IMR-90 (cell line): ENCODE measurements around the gene CP. TPM values are rescaled to one million over a fixed set of nuclear protein-coding genes. Genes with fewer than 3 reads are reported as not detected.

Experiments
- ATAC-seq: fragments of 200-7000 bp; cut with Tn5 transposase; 2 replicates; pipeline ENCODE4 v1.9.1; 2020; ENCODE audit warnings: low read depth, mild to moderate bottlenecking, moderate library complexity
- BruUV-seq: library from RNA; stranded (reverse); fragments of 400-500 nt; replicated peaks from 2 replicates; lab custom pipeline; 2021; lab: Mats Ljungman, UMichigan
- CTCF ChIA-PET: fragments of 300-600 bp; formaldehyde crosslinking; extraction: SDS; loops from one replicate; lab custom pipeline; 2021; ENCODE audit warnings: antibody characterized with exemption; lab: Yijun Ruan, JAX
- POLR2A ChIA-PET: fragments of 300-600 bp; sonication (Branson Sonifier 250); formaldehyde crosslinking; loops from one replicate; lab custom pipeline; 2022; ENCODE audit warnings: antibody characterized with exemption; ENCODE audit not compliant: unreplicated experiment; lab: Charles Lee
- DNase-seq: peaks from one replicate; pipeline ENCODE4 v3.0.0; 2013
- H2AFZ ChIP-seq: replicated peaks from 2 replicates; pipeline ENCODE3; 2013; ENCODE audit warnings: low read length, mild to moderate bottlenecking; ENCODE audit not compliant: poor library complexity
- H2AK5ac ChIP-seq: 2 replicates; pipeline ENCODE4 v1.6.1; 2013; ENCODE audit warnings: low read depth, low read length, inconsistent platforms
- H2AK9ac ChIP-seq: replicated peaks from 2 replicates; pipeline ENCODE3; 2013; ENCODE audit warnings: mild to moderate bottlenecking, low read depth, low read length, moderate library complexity; ENCODE audit not compliant: poor library complexity
- H2BK120ac ChIP-seq: 2 replicates; pipeline ENCODE4 v1.6.1; 2013; ENCODE audit warnings: low read depth, low read length, inconsistent platforms
- H2BK15ac ChIP-seq: 3 replicates; pipeline ENCODE4 v1.6.1; 2013; ENCODE audit warnings: low read depth, low read length, inconsistent platforms
- H2BK20ac ChIP-seq: 2 replicates; pipeline ENCODE4 v1.6.1; 2013; ENCODE audit warnings: low read depth, mild to moderate bottlenecking, inconsistent platforms, low read length, moderate library complexity
- H2BK5ac ChIP-seq: 2 replicates; pipeline ENCODE4 v1.6.1; 2013; ENCODE audit warnings: mild to moderate bottlenecking, low read depth, low read length, inconsistent platforms; ENCODE audit not compliant: poor library complexity, severe bottlenecking
- H3K14ac ChIP-seq: replicated peaks from 2 replicates; pipeline ENCODE4 v1.6.1; 2013; ENCODE audit warnings: low read depth, low read length, inconsistent platforms
- H3K18ac ChIP-seq: 2 replicates; pipeline ENCODE4 v1.6.1; 2013; ENCODE audit warnings: low read depth, low read length, control low read depth
- H3K23ac ChIP-seq: 2 replicates; pipeline ENCODE4 v1.6.1; 2013; ENCODE audit warnings: low read depth, low read length, inconsistent platforms
- H3K27ac ChIP-seq: 2 replicates; pipeline ENCODE4 v1.5.1; 2013; ENCODE audit warnings: mild to moderate bottlenecking, control low read depth, low read length; ENCODE audit not compliant: insufficient read depth
- H3K27me3 ChIP-seq: 2 replicates; pipeline ENCODE4 v1.6.1; 2013; ENCODE audit warnings: low read length; ENCODE audit not compliant: control insufficient read depth, insufficient read depth
- H3K36me3 ChIP-seq: 2 replicates; pipeline ENCODE4 v1.6.1; 2013; ENCODE audit warnings: low read length, mixed read lengths; ENCODE audit not compliant: control insufficient read depth, insufficient read depth
- H3K4ac ChIP-seq: 2 replicates; pipeline ENCODE4 v1.6.1; 2013; ENCODE audit warnings: low read depth, low read length, inconsistent platforms
- H3K4me1 ChIP-seq: 2 replicates; pipeline ENCODE4 v1.6.1; 2013; ENCODE audit warnings: low read length, mixed read lengths; ENCODE audit not compliant: control insufficient read depth, insufficient read depth
- H3K4me2 ChIP-seq: 2 replicates; pipeline ENCODE4 v1.6.1; 2013; ENCODE audit warnings: low read depth, mild to moderate bottlenecking, control low read depth, low read length, moderate library complexity
- H3K4me3 ChIP-seq: 2 replicates; pipeline ENCODE4 v1.5.1; 2013; ENCODE audit warnings: low read depth, mild to moderate bottlenecking, control low read depth, low read length, moderate library complexity; ENCODE audit not compliant: insufficient read depth
- H3K56ac ChIP-seq: 2 replicates; pipeline ENCODE4 v1.6.1; 2013; ENCODE audit warnings: low read length, inconsistent platforms; ENCODE audit not compliant: insufficient read depth; ENCODE audit errors: extremely low read depth
- H3K79me1 ChIP-seq, 2 experiments: 2 replicates each; pipeline ENCODE4 v1.6.1; 2013; ENCODE audit warnings: low read length in 2 of 2, inconsistent platforms in 1 of 2, low read depth in 1 of 2
- H3K9ac ChIP-seq: 2 replicates; pipeline ENCODE4 v1.6.1; 2013; ENCODE audit warnings: low read depth, low read length, control low read depth
- H3K9me1 ChIP-seq: 2 replicates; pipeline ENCODE4 v1.6.1; 2013; ENCODE audit warnings: low read length, inconsistent platforms; ENCODE audit not compliant: insufficient read depth
- H3K9me3 ChIP-seq: 2 replicates; pipeline ENCODE4 v1.6.1; 2013; ENCODE audit warnings: low read length; ENCODE audit not compliant: control insufficient read depth, insufficient read depth
- H4K20me1 ChIP-seq: 2 replicates; pipeline ENCODE4 v1.6.1; 2013; ENCODE audit warnings: low read length, inconsistent platforms; ENCODE audit not compliant: insufficient read depth
- H4K5ac ChIP-seq: 2 replicates; pipeline ENCODE4 v1.6.1; 2013; ENCODE audit warnings: mild to moderate bottlenecking, low read depth, low read length, control low read depth
- H4K8ac ChIP-seq, 2 experiments: 2 replicates each; pipeline ENCODE4 v1.6.1; 2013; ENCODE audit warnings: low read depth in 2 of 2, low read length in 2 of 2, control low read depth in 1 of 2, inconsistent platforms in 1 of 2
- H4K91ac ChIP-seq: 2 replicates; pipeline ENCODE4 v1.6.1; 2013; ENCODE audit warnings: low read depth, low read length, inconsistent platforms; ENCODE audit not compliant: insufficient read depth
- BHLHE40 ChIP-seq: fragments of 150-350 bp; IDR thresholded peaks from 2 replicates; pipeline ENCODE4 v1.6.1; 2016; ENCODE audit warnings: mild to moderate bottlenecking, low read depth, low read length
- CEBPB ChIP-seq: IDR thresholded peaks from 2 replicates; pipeline ENCODE4 v1.6.1; 2012; ENCODE audit warnings: low read depth, low read length, improper control_type of control experiment
- CHD1 ChIP-seq: IDR thresholded peaks from 2 replicates; pipeline ENCODE4 v1.6.1; 2012; ENCODE audit warnings: low read depth, low read length, improper control_type of control experiment
- FOS ChIP-seq: fragments of 150-350 bp; IDR thresholded peaks from 2 replicates; pipeline ENCODE4 v1.6.1; 2016; ENCODE audit warnings: low read depth, low read length
- MAFK ChIP-seq: IDR thresholded peaks from 2 replicates; pipeline ENCODE4 v1.6.1; 2012; ENCODE audit warnings: low read depth, low read length, improper control_type of control experiment
- MAZ ChIP-seq: IDR thresholded peaks from 2 replicates; pipeline ENCODE4 v1.6.1; 2012; ENCODE audit warnings: low read depth, mild to moderate bottlenecking, low read length, improper control_type of control experiment, moderate library complexity, borderline replicate concordance
- MXI1 ChIP-seq: IDR thresholded peaks from 2 replicates; pipeline ENCODE4 v1.6.1; 2012; ENCODE audit warnings: low read depth, mild to moderate bottlenecking, low read length, moderate library complexity, borderline replicate concordance
- NFE2L2 ChIP-seq: fragments of 150-350 bp; IDR thresholded peaks from 2 replicates; pipeline ENCODE4 v1.6.1; 2016; ENCODE audit warnings: low read depth, mild to moderate bottlenecking, low read length
- POLR2A ChIP-seq: IDR thresholded peaks from 2 replicates; pipeline ENCODE4 v1.6.1; 2012; ENCODE audit warnings: mild to moderate bottlenecking, low read depth, low read length
- RAD21 ChIP-seq: IDR thresholded peaks from 2 replicates; pipeline ENCODE4 v1.6.1; 2012; ENCODE audit warnings: low read length, improper control_type of control experiment
- RCOR1 ChIP-seq: IDR thresholded peaks from 2 replicates; pipeline ENCODE4 v1.6.1; 2012; ENCODE audit warnings: mild to moderate bottlenecking, low read length, improper control_type of control experiment; ENCODE audit not compliant: insufficient replicate concordance
- RFX5 ChIP-seq: IDR thresholded peaks from 2 replicates; pipeline ENCODE4 v1.8.0; 2012; ENCODE audit warnings: low read depth, mild to moderate bottlenecking, low read length, moderate library complexity
- SMC3 ChIP-seq: fragments of 150-350 bp; IDR thresholded peaks from 2 replicates; pipeline ENCODE4 v1.6.1; 2016; ENCODE audit warnings: low read depth, mild to moderate bottlenecking, antibody characterized with exemption, low read length, moderate library complexity
- WGBS, 2 experiments: methylation state at CpG; one replicate each; pipeline versions ENCODE4 v1.1.5 to v1.1.7; 2013; ENCODE audit warnings: missing lambda C conversion rate in 2 of 2; ENCODE audit not compliant: insufficient read length in 1 of 2; ENCODE audit errors: extremely low coverage in 2 of 2; 5-methylcytosine and 5-hydroxymethylcytosine counted together
- dilution Hi-C: fragments of 300-500 bp; cut with HindIII; formaldehyde crosslinking; loops from one replicate; pipeline ENCODE4 v1.14.3; 2018; ENCODE audit warnings: low sequenced_read_pairs; ENCODE audit not compliant: unreplicated experiment
- in situ Hi-C: fragments of 300-500 bp; cut with MboI; formaldehyde crosslinking; loops from 3 replicates; pipeline ENCODE4 v1.14.3; 2019; ENCODE audit warnings: low sequenced_read_pairs, inconsistent platforms, mixed read lengths
- intact Hi-C: fragments of 100-400 bp; cut with micrococcal nuclease; formaldehyde crosslinking; loops from 2 replicates; pipeline ENCODE4 v1.10.0; 2022
- polyA plus RNA-seq, 3 experiments: library from polyadenylated mRNA; depleted of rRNA; stranded (reverse); fragments of >200 nt; gene quantifications; 2 replicates each; pipeline ENCODE4 v1.2.3, GENCODE V29; 2012; ENCODE audit warnings: low replicate concordance in 1 of 3
- total RNA-seq: library from RNA; depleted of rRNA; stranded (reverse); fragments of >200 nt; gene quantifications from 2 replicates; pipeline ENCODE4 v1.2.3, GENCODE V29; 2012
- TF ChIP-seq, protein P1 (sequence below): fragments of 150-350 bp; IDR thresholded peaks from 2 replicates; pipeline ENCODE4 v1.6.1; 2016; ENCODE audit warnings: low read depth, mild to moderate bottlenecking, low read length, moderate library complexity, borderline replicate concordance
- TF ChIP-seq, protein P2 (sequence below): conservative IDR thresholded peaks from 2 replicates; pipeline ENCODE4 v1.5.1; 2012; ENCODE audit warnings: mild to moderate bottlenecking, low read depth, low read length, improper control_type of control experiment
- TF ChIP-seq, protein P3 (sequence below): fragments of 150-350 bp; IDR thresholded peaks from 2 replicates; pipeline ENCODE4 v1.6.1; 2017; ENCODE audit warnings: mild to moderate bottlenecking, antibody characterized with exemption, low read length, low read depth

Gene CP
- total and polyA plus RNA-seq, 2 of the 4 experiments (the other 2 are of a cell fraction) = not detected

DNA sequence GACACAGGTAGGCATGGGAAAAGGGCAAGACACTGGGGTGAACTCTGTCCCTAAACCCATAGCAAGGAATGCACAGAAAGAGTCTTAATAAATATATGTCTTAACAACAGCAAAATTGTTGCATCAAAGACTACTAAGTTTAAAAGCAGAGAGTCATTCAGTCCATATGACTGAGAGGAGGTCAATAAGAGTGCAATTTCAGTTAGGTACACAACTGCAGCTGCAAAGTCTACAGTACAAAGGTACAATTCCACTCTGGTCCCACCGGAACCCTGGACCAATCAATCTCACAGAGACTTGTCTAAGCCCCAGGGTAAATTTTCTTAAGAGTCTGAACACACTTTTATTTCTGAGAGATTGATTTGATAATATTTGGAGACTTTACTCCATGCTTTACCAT lies 6.9 kb downstream of the CP start:
- no peak overlapping the region for H3K18ac ChIP-seq
- H3K4me2 ChIP-seq = no peak overlapping the region
- H3K9me3 ChIP-seq = no peaks in the 10 kb centered on the region
- no peak overlapping the region for H2BK20ac ChIP-seq
- no peak overlapping the region for H4K5ac ChIP-seq
- no peak overlapping the region for H2BK120ac ChIP-seq
- dilution Hi-C loops = no loop called here
- H2BK5ac ChIP-seq = no peak overlapping the region
- no peak overlapping the region for H3K27ac ChIP-seq
- no peaks in the 10 kb centered on the region for H4K20me1 ChIP-seq
- H3K9me1 ChIP-seq = no peaks in the 10 kb centered on the region
- H3K4me1 ChIP-seq = 0 out of 2 replicates have a peak, but pooled peaks cover 2% of the 10 kb centered on the region
- no peaks in the 10 kb centered on the region for H3K36me3 ChIP-seq
- intact Hi-C loops = no loop called here
- ChIA-PET POLR2A (no interaction called here), CTCF (no interaction called here)
- no peak overlapping the region for H4K91ac ChIP-seq
- H3K79me1 ChIP-seq = no peaks in the 10 kb centered on the region
- H3K14ac ChIP-seq = no peak overlapping the region
- H3K27me3 ChIP-seq = no peaks in the 10 kb centered on the region
- H2AK9ac ChIP-seq = no peak overlapping the region
- no peak overlapping the region; a peak in 1 of 4 replicates for H4K8ac ChIP-seq
- TF ChIP-seq CEBPB = no peak
- TF ChIP-seq, protein P1, sequence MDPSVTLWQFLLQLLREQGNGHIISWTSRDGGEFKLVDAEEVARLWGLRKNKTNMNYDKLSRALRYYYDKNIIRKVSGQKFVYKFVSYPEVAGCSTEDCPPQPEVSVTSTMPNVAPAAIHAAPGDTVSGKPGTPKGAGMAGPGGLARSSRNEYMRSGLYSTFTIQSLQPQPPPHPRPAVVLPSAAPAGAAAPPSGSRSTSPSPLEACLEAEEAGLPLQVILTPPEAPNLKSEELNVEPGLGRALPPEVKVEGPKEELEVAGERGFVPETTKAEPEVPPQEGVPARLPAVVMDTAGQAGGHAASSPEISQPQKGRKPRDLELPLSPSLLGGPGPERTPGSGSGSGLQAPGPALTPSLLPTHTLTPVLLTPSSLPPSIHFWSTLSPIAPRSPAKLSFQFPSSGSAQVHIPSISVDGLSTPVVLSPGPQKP = no peak
- no peak for TF ChIP-seq FOS
- TF ChIP-seq NFE2L2 = no peak
- no peak for TF ChIP-seq RAD21
- TF ChIP-seq RFX5 = no peak
- TF ChIP-seq MAZ = no peak
- no peak for TF ChIP-seq RCOR1
- TF ChIP-seq BHLHE40 = no peak
- TF ChIP-seq POLR2A = no peak
- no peak for TF ChIP-seq SMC3
- no peak for TF ChIP-seq MAFK
- no peak for TF ChIP-seq MXI1
- TF ChIP-seq, protein P2, sequence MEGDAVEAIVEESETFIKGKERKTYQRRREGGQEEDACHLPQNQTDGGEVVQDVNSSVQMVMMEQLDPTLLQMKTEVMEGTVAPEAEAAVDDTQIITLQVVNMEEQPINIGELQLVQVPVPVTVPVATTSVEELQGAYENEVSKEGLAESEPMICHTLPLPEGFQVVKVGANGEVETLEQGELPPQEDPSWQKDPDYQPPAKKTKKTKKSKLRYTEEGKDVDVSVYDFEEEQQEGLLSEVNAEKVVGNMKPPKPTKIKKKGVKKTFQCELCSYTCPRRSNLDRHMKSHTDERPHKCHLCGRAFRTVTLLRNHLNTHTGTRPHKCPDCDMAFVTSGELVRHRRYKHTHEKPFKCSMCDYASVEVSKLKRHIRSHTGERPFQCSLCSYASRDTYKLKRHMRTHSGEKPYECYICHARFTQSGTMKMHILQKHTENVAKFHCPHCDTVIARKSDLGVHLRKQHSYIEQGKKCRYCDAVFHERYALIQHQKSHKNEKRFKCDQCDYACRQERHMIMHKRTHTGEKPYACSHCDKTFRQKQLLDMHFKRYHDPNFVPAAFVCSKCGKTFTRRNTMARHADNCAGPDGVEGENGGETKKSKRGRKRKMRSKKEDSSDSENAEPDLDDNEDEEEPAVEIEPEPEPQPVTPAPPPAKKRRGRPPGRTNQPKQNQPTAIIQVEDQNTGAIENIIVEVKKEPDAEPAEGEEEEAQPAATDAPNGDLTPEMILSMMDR = no peak
- TF ChIP-seq, protein P3, sequence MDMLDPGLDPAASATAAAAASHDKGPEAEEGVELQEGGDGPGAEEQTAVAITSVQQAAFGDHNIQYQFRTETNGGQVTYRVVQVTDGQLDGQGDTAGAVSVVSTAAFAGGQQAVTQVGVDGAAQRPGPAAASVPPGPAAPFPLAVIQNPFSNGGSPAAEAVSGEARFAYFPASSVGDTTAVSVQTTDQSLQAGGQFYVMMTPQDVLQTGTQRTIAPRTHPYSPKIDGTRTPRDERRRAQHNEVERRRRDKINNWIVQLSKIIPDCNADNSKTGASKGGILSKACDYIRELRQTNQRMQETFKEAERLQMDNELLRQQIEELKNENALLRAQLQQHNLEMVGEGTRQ = no peak
- no peak for TF ChIP-seq CHD1
- no peak overlapping the region for H3K9ac ChIP-seq
- in situ Hi-C loops = no loop called here
- WGBS, 2 experiments = no CpG with 5 or more reads among the region's 1 CpG
- H2AFZ ChIP-seq = no peak overlapping the region
- no peak overlapping the region for H3K4me3 ChIP-seq
- no peak overlapping the region for H3K4ac ChIP-seq
- DNase-seq (no peak), ATAC-seq (no peak)
- H3K56ac ChIP-seq = no peak overlapping the region
- H3K23ac ChIP-seq = no peak overlapping the region
- no peak overlapping the region for H2AK5ac ChIP-seq
- no peak overlapping the region for H2BK15ac ChIP-seq
- BruUV-seq = no TSS peak
